ENCODE measurements around the gene FRMD7.

FRMD7 gene

DNA sequence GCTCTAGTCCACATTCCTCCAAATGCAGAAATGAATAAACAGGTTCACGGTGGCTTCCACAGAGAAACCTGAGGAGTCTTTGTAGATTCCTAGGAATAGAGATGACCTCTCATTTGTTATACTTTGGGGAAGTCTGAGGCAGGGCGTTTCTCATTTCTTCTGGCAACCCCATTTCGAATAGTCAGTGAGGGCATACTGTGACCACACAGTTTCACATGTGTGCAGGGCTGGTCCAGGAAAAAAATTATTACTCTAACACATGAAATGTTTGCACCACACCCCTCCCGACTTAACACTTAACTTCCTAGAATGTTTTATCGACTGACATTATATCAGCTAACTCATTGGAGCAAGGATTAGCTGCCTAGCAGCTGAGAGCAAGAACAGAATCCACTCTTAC, 12.0 kb downstream of the FRMD7 start:
- Histone ChIP-seq H3K4me2 (ENCODE audit: low read depth, low read length, poor library complexity, severe bottlenecking) (no peak overlapping the region), H3K36me3 (ENCODE audit: insufficient read depth, low read length) (no peaks in the 10 kb centered on the region), H3K27me3 (ENCODE audit: insufficient read depth, low read length, poor library complexity, severe bottlenecking) (no peaks in the 10 kb centered on the region)

DNA sequence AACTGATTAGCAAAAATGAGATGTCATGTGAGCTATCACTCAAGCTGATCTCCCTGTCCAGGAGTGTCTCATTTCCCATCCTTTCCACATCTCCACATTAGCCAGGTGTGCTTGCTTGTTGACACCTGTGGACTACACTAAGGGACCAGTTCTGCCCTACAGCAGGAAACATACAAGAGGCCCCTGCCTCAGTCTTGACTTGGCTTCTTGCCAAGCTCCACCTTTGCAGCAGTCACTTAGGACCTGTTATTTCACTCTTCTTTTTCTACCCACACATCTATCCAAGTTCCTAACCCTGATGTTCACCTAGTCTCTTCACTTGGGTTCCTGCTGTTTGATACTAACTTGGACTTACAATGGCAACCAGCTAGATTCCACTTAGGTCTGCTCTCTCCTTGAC, 13.2 kb downstream of the FRMD7 start:
- Histone ChIP-seq H3K9me2 (replicated peaks; ENCODE audit: low read depth, low read length) (no peaks in the 10 kb centered on the region), H3K9ac (ENCODE audit: low read depth, low read length, poor library complexity, severe bottlenecking) (no peak overlapping the region), H3K36me3 (ENCODE audit: insufficient read depth, low read length) (no peaks in the 10 kb centered on the region), H3F3A (ENCODE audit: low read depth) (no peaks in the 10 kb centered on the region), H3K79me2 (ENCODE audit: insufficient read depth, low read length) (no peaks in the 10 kb centered on the region), H3K4me2 (ENCODE audit: low read depth, low read length, poor library complexity, severe bottlenecking) (no peak overlapping the region), H4K20me1 (ENCODE audit: insufficient read depth, low read length, poor library complexity, severe bottlenecking) (no peaks in the 10 kb centered on the region), H3K27me3 (ENCODE audit: insufficient read depth, low read length, poor library complexity, severe bottlenecking) (no peaks in the 10 kb centered on the region), H3K9me3 (ENCODE audit: insufficient read depth, low read depth, low read length) (no peaks in the 10 kb centered on the region), H3K4me1 (ENCODE audit: insufficient read depth, low read length, poor library complexity, severe bottlenecking) (no peaks in the 10 kb centered on the region), H3K4me3 (ENCODE audit: low read length, poor library complexity, severe bottlenecking) (no peak overlapping the region), H2AFZ (ENCODE audit: low read length) (no peak overlapping the region)
- TF ChIP-seq, protein P1, sequence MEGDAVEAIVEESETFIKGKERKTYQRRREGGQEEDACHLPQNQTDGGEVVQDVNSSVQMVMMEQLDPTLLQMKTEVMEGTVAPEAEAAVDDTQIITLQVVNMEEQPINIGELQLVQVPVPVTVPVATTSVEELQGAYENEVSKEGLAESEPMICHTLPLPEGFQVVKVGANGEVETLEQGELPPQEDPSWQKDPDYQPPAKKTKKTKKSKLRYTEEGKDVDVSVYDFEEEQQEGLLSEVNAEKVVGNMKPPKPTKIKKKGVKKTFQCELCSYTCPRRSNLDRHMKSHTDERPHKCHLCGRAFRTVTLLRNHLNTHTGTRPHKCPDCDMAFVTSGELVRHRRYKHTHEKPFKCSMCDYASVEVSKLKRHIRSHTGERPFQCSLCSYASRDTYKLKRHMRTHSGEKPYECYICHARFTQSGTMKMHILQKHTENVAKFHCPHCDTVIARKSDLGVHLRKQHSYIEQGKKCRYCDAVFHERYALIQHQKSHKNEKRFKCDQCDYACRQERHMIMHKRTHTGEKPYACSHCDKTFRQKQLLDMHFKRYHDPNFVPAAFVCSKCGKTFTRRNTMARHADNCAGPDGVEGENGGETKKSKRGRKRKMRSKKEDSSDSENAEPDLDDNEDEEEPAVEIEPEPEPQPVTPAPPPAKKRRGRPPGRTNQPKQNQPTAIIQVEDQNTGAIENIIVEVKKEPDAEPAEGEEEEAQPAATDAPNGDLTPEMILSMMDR (conservative IDR thresholded peaks at IDR 0.05; ENCODE audit: low read length): no peak
- TF ChIP-seq EZH2phosphoT487 (IDR thresholded peaks at IDR 0.05; ENCODE audit: borderline replicate concordance): no peak

More for the DNA sequence above, 12.0 kb downstream of the FRMD7 start:
- Histone ChIP-seq H3K9me2 (replicated peaks; ENCODE audit: low read depth, low read length) (no peaks in the 10 kb centered on the region), H3K9ac (ENCODE audit: low read depth, low read length, poor library complexity, severe bottlenecking) (no peak overlapping the region), H2AFZ (ENCODE audit: low read length) (no peak overlapping the region), H3K4me1 (ENCODE audit: insufficient read depth, low read length, poor library complexity, severe bottlenecking) (no peaks in the 10 kb centered on the region), H3F3A (ENCODE audit: low read depth) (no peaks in the 10 kb centered on the region), H3K9me3 (ENCODE audit: insufficient read depth, low read depth, low read length) (no peaks in the 10 kb centered on the region), H4K20me1 (ENCODE audit: insufficient read depth, low read length, poor library complexity, severe bottlenecking) (no peaks in the 10 kb centered on the region), H3K4me3 (ENCODE audit: low read length, poor library complexity, severe bottlenecking) (no peak overlapping the region), H3K79me2 (ENCODE audit: insufficient read depth, low read length) (no peaks in the 10 kb centered on the region)
- no peak for TF ChIP-seq EZH2phosphoT487 (IDR thresholded peaks at IDR 0.05; ENCODE audit: borderline replicate concordance)
- TF ChIP-seq, protein P1 (conservative IDR thresholded peaks at IDR 0.05; ENCODE audit: low read length): no peak

DNA sequence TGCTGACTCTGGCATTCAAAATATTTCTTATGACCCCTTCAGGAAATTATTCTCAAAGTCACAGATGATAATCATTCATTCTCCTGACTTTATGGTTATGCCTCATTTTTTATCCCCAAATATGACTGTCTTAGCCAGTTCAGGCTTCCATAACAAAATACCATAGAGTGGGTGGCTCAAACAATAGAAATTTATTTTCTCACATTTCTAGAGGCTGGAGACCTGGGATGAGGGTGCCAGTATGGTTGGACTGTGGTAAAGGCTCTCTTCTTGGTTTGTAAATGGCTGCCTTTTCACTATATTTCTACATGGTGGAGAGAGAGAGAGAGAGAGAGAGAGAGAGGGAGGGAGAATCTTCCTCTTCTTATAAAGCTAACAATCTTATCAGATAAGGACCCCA, 20.5 kb downstream of the FRMD7 start:
- no peaks in the 10 kb centered on the region for H3K79me2 ChIP-seq (ENCODE audit: insufficient read depth, low read length)
- no peaks in the 10 kb centered on the region for H3F3A ChIP-seq (ENCODE audit: low read depth)
- H3K4me1 ChIP-seq (ENCODE audit: insufficient read depth, low read length, poor library complexity, severe bottlenecking): no peaks in the 10 kb centered on the region
- no peak overlapping the region for H2AFZ ChIP-seq (ENCODE audit: low read length)
- no peaks in the 10 kb centered on the region for H3K27me3 ChIP-seq (ENCODE audit: insufficient read depth, low read length, poor library complexity, severe bottlenecking)
- H3K9me2 ChIP-seq (replicated peaks; ENCODE audit: low read depth, low read length): no peaks in the 10 kb centered on the region
- H3K9me3 ChIP-seq (ENCODE audit: insufficient read depth, low read depth, low read length): no peaks in the 10 kb centered on the region
- H3K4me3 ChIP-seq (ENCODE audit: low read length, poor library complexity, severe bottlenecking): no peak overlapping the region
- no peaks in the 10 kb centered on the region for H4K20me1 ChIP-seq (ENCODE audit: insufficient read depth, low read length, poor library complexity, severe bottlenecking)
- no peak for TF ChIP-seq EZH2phosphoT487 (IDR thresholded peaks at IDR 0.05; ENCODE audit: borderline replicate concordance)
- TF ChIP-seq, protein P1 (conservative IDR thresholded peaks at IDR 0.05; ENCODE audit: low read length): no peak
- no peaks in the 10 kb centered on the region for H3K36me3 ChIP-seq (ENCODE audit: insufficient read depth, low read length)
- H3K4me2 ChIP-seq (ENCODE audit: low read depth, low read length, poor library complexity, severe bottlenecking): no peak overlapping the region
- no peak overlapping the region for H3K9ac ChIP-seq (ENCODE audit: low read depth, low read length, poor library complexity, severe bottlenecking)
